Measurements from ENCODE around the gene TBX15. TPM values are rescaled to one million over a fixed set of nuclear protein-coding genes. Genes with fewer than 3 reads are reported as not detected.

TBX15 gene
- total and polyA plus RNA-seq, 2 experiments from 2014 or later: 38.7 to 41.7 TPM

DNA sequence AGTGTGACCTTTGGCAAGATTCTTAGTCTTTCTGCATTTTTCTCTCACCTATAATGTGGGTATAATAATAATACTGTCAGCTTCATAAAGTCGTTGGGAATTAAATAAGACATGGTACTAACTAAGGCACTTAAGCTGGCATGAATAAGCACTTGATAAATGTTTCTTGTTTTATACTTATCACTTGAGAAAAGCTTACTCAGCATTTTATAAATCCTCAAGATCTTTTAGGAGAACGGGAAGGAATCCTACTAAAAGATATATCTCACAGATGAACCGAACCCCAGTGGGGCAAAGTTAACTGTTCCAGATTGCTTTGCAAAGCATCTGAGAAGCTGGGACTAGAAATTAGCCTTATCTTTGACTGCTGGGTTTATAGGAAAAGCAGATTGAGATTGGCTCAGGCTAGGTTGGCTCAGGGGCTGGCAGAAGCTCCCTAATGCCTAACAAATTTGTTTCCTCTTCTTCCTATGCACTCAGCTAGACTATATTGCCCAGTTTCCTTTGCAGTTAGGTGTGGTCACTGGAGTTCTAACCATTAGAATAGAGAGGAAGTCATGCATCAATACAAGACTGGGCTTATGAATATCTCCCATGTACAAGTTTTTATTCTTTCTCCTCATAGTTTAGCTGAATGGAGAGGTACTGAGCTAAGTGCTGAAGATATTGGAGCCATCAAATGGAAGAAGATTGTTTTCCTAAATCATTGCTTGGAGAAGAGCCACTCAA is 110.3 kb downstream of the TBX15 start:
- Histone ChIP-seq H3K4me1 (ENCODE audit: insufficient read depth) (0 out of 2 replicates have a peak, but pooled peaks cover 13% of the 10 kb centered on the region), H3K27ac (no peak overlapping the region), H2AFZ (no peak overlapping the region), H3K4me3 (no peak overlapping the region), H3K9me2 (ENCODE audit: insufficient read depth) (no peaks in the 10 kb centered on the region), H3K9ac (no peak overlapping the region), H4K20me1 (ENCODE audit: insufficient read depth) (no peaks in the 10 kb centered on the region), H3K9me3 (ENCODE audit: low read depth) (no peaks in the 10 kb centered on the region), H3K36me3 (ENCODE audit: low read depth) (peaks cover 13% of the 10 kb centered on the region), H3K79me2 (ENCODE audit: insufficient read depth) (no peaks in the 10 kb centered on the region), H3K27me3 (replicated peaks; ENCODE audit: insufficient read depth) (no peaks in the 10 kb centered on the region), H3K4me2 (ENCODE audit: unreplicated experiment) (no peak overlapping the region), H3F3A (ENCODE audit: insufficient read depth) (peaks cover 26% of the 10 kb centered on the region)
- 47 to 59% methylated on average over 3 of the region's 3 CpGs for WGBS, 2 experiments (ENCODE audit: low coverage in 1 of 2, low lambda C conversion rate in 2 of 2, missing lambda C conversion rate in 2 of 2)
- in situ Hi-C loops (cut with MboI): no loop called here
- DNase-seq: no peak
- TF ChIP-seq EZH2 (IDR thresholded peaks at IDR 0.05; ENCODE audit: insufficient read depth, poor library complexity, severe bottlenecking) (no peak), EZH2phosphoT487 (IDR thresholded peaks at IDR 0.05; ENCODE audit: insufficient read depth, low read depth) (no peak)

DNA sequence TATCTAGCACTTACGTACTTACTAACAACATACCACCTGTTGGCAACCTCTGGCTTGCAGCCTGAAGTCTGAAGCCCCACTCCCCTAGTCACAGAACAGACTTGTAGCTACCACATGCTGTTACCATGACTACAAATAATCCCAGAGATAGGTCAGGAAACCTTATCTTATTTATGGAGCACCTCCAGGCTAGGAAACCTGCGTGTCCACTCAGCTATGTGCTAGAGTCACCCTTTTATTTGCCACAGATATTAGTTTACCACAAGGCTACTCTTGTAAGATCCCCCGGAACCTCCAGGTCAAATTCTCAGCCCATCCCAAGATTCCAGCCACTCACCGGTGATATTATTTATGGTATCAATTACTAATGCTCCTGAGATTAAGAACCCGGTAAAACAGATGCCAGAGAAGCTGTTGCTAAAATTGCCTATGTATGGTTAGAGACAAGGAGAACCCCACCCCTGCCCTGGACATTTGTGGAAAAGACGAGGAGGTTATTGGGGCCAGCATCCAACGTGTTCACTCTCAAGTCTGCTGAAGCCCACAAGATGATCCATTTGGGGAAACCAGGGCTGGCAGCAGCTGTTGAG is 116.5 kb downstream of the TBX15 start:
- in situ Hi-C loops (cut with MboI): no loop called here
- no peak overlapping the region for H2AFZ ChIP-seq
- no peaks in the 10 kb centered on the region for H3K9me3 ChIP-seq (ENCODE audit: low read depth)
- TF ChIP-seq EZH2 (IDR thresholded peaks at IDR 0.05; ENCODE audit: insufficient read depth, poor library complexity, severe bottlenecking) (no peak), EZH2phosphoT487 (IDR thresholded peaks at IDR 0.05; ENCODE audit: insufficient read depth, low read depth) (no peak)
- H3K36me3 ChIP-seq (ENCODE audit: low read depth): no peaks in the 10 kb centered on the region
- H3K4me1 ChIP-seq (ENCODE audit: insufficient read depth): no peaks in the 10 kb centered on the region
- H3K79me2 ChIP-seq (ENCODE audit: insufficient read depth): no peaks in the 10 kb centered on the region
- 0 out of 2 replicates have a peak, but pooled peaks cover under 1% of the 10 kb centered on the region for H3F3A ChIP-seq (ENCODE audit: insufficient read depth)
- H3K27me3 ChIP-seq (replicated peaks; ENCODE audit: insufficient read depth): no peaks in the 10 kb centered on the region
- H3K4me3 ChIP-seq: no peak overlapping the region
- H4K20me1 ChIP-seq (ENCODE audit: insufficient read depth): no peaks in the 10 kb centered on the region
- 52 to 54% methylated on average over 7 of the region's 7 CpGs for WGBS, 2 experiments (ENCODE audit: low coverage in 1 of 2, low lambda C conversion rate in 2 of 2, missing lambda C conversion rate in 2 of 2)
- H3K9ac ChIP-seq: no peak overlapping the region
- DNase-seq: no peak
- H3K9me2 ChIP-seq (ENCODE audit: insufficient read depth): no peaks in the 10 kb centered on the region
- H3K27ac ChIP-seq: no peak overlapping the region
- H3K4me2 ChIP-seq (ENCODE audit: unreplicated experiment): no peak overlapping the region

DNA sequence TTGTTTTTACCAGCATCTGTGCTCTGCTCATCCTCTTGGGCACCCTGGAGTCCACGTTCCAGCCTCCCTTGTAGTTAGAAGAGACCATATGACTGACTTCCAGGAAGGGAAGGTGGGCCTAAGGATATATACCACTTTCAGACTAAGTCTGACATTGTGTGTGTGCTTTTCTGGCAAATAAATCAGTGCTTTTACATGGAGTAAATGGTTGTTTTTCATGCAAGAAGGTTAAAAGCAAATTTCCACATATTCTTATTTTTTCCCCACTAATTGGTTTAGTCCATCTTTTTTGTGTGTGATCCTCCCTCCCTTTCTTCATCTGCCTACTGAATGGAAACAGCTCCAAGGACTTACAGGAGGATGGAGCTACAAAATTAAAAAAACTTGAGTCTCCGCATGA is 119.8 kb downstream of the TBX15 start:
- TF ChIP-seq EZH2 (IDR thresholded peaks at IDR 0.05; ENCODE audit: insufficient read depth, poor library complexity, severe bottlenecking): no peak
- Histone ChIP-seq H3K4me3 (no peak overlapping the region), H3F3A (ENCODE audit: insufficient read depth) (no peaks in the 10 kb centered on the region), H3K36me3 (ENCODE audit: low read depth) (no peaks in the 10 kb centered on the region), H2AFZ (no peak overlapping the region), H3K9me2 (ENCODE audit: insufficient read depth) (no peaks in the 10 kb centered on the region), H3K9ac (no peak overlapping the region), H3K79me2 (ENCODE audit: insufficient read depth) (no peaks in the 10 kb centered on the region), H4K20me1 (ENCODE audit: insufficient read depth) (no peaks in the 10 kb centered on the region), H3K27me3 (replicated peaks; ENCODE audit: insufficient read depth) (no peaks in the 10 kb centered on the region), H3K9me3 (ENCODE audit: low read depth) (no peaks in the 10 kb centered on the region), H3K27ac (no peak overlapping the region), H3K4me2 (ENCODE audit: unreplicated experiment) (no peak overlapping the region), H3K4me1 (ENCODE audit: insufficient read depth) (no peaks in the 10 kb centered on the region)
- 75 to 79% methylated on average over 2 of the region's 2 CpGs for WGBS, 2 experiments (ENCODE audit: low coverage in 1 of 2, low lambda C conversion rate in 2 of 2, missing lambda C conversion rate in 2 of 2)
- no peak for DNase-seq
- in situ Hi-C loops (cut with MboI): no loop called here

DNA sequence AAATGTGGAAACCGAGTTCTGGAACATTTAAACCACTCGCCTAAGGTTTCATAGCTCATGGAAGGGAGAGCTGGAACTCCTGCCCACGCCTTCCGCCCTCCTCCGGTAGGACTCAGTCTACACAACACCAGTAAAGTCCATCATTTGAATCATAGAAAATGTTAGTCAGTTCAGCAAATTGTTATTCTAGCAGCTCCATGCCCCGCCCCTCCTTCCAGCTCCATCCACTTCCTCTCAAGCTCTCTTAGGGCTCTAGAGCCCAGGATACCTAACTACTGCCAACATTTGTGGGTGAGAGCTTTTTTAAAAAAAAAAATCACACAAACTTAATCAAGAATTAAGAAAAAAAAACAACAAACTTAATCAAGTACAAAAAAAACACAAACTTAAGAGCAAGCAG is 121.8 kb downstream of the TBX15 start:
- H2AFZ ChIP-seq: no peak overlapping the region
- no peak overlapping the region for H3K27ac ChIP-seq
- H3K27me3 ChIP-seq (replicated peaks; ENCODE audit: insufficient read depth): no peaks in the 10 kb centered on the region
- 82 to 83% methylated on average over 6 of the region's 6 CpGs for WGBS, 2 experiments (ENCODE audit: low coverage in 1 of 2, low lambda C conversion rate in 2 of 2, missing lambda C conversion rate in 2 of 2)
- H3K36me3 ChIP-seq (ENCODE audit: low read depth): no peaks in the 10 kb centered on the region
- H3K79me2 ChIP-seq (ENCODE audit: insufficient read depth): no peaks in the 10 kb centered on the region
- in situ Hi-C loops (cut with MboI): no loop called here
- H3F3A ChIP-seq (ENCODE audit: insufficient read depth): no peaks in the 10 kb centered on the region
- H3K9me2 ChIP-seq (ENCODE audit: insufficient read depth): no peaks in the 10 kb centered on the region
- no peaks in the 10 kb centered on the region for H3K4me1 ChIP-seq (ENCODE audit: insufficient read depth)
- DNase-seq: no peak
- H3K9ac ChIP-seq: no peak overlapping the region
- no peak for TF ChIP-seq EZH2phosphoT487 (IDR thresholded peaks at IDR 0.05; ENCODE audit: insufficient read depth, low read depth)
- no peak for TF ChIP-seq EZH2 (IDR thresholded peaks at IDR 0.05; ENCODE audit: insufficient read depth, poor library complexity, severe bottlenecking)
- H3K4me3 ChIP-seq: no peak overlapping the region
- no peaks in the 10 kb centered on the region for H4K20me1 ChIP-seq (ENCODE audit: insufficient read depth)
- H3K9me3 ChIP-seq (ENCODE audit: low read depth): no peaks in the 10 kb centered on the region
- H3K4me2 ChIP-seq (ENCODE audit: unreplicated experiment): no peak overlapping the region

Measured in GM23248 (cell line).